Hematopoietic multipotent progenitor cell treated with erythropoietin and hydrocortisone succinate and interleukin-3 and kit ligand, for 6 days (in vitro differentiated cells): ENCODE results near the gene AUNIP.

Experiments
- DNase-seq: peaks from one replicate; pipeline ENCODE4 v3.0.0-alpha.2; 2015

AUNIP gene

GRCh38 chr1:25885602-25886001, 26.3 kb upstream of the AUNIP start:
- no peak for DNase-seq

- no peak for DNase-seq
Measured at GRCh38 chr1:25881266-25881665, 22.0 kb upstream of the AUNIP start.

- DNase-seq, result no peak
Measured at GRCh38 chr1:25880518-25880917, 21.3 kb upstream of the AUNIP start.

- peak; percentile 56 for DNase-seq
Measured at GRCh38 chr1:25879675-25880074, 20.4 kb upstream of the AUNIP start.

GRCh38 chr1:25878690-25879089, 19.4 kb upstream of the AUNIP start:
- no peak for DNase-seq

- no peak for DNase-seq
Measured at GRCh38 chr1:25877155-25877554, 17.9 kb upstream of the AUNIP start.

- DNase-seq, result no peak
Measured at GRCh38 chr1:25876693-25877077, 17.4 kb upstream of the AUNIP start.

- DNase-seq, result peak; percentile 63
Measured at GRCh38 chr1:25875856-25876692, 16.8 kb upstream of the AUNIP start.

GRCh38 chr1:25875154-25875855, 16.0 kb upstream of the AUNIP start, which contains the start of gene PAQR7:
PAQR7 (minus strand) TSS chr1:25875708; CDS start chr1:25863839, 11,869 bp downstream.
- peak; percentile 83 for DNase-seq

- DNase-seq, result no peak
Measured at GRCh38 chr1:25874635-25875153, 15.4 kb upstream of the AUNIP start.

GRCh38 chr1:25874209-25874608, 15.0 kb upstream of the AUNIP start:
- DNase-seq, result no peak

- peak; percentile 43 for DNase-seq
Measured at GRCh38 chr1:25873120-25873519, 13.9 kb upstream of the AUNIP start.

- peak; percentile 33 for DNase-seq
Measured at GRCh38 chr1:25872713-25873112, 13.5 kb upstream of the AUNIP start.

GRCh38 chr1:25871704-25872494, 12.6 kb upstream of the AUNIP start:
- DNase-seq, result no peak

GRCh38 chr1:25871086-25871703, 11.9 kb upstream of the AUNIP start:
- DNase-seq, result no peak

- no peak for DNase-seq
Measured at GRCh38 chr1:25870614-25871013, 11.4 kb upstream of the AUNIP start.

GRCh38 chr1:25869909-25870606, 10.8 kb upstream of the AUNIP start:
- peak; percentile 43 for DNase-seq

- no peak for DNase-seq
Measured at GRCh38 chr1:25867210-25867991, 8.1 kb upstream of the AUNIP start.

GRCh38 chr1:25866288-25866687, 7.0 kb upstream of the AUNIP start:
- DNase-seq, result no peak

GRCh38 chr1:25864434-25864833, 5.2 kb upstream of the AUNIP start:
- DNase-seq, result no peak
